GM18870 (cell line): ENCODE results near the gene LAMP5.

ENCODE experiments used
- ATAC-seq: cut with Tn5 transposase; IDR thresholded peaks from one replicate; pipeline ENCODE4 v1.9.1; 2021; ENCODE audit warnings: moderate library complexity; ENCODE audit not compliant: unreplicated experiment

LAMP5 gene

GRCh38 chr20:9514461-9515213 is at the start of gene LAMP5:
LAMP5 (plus strand) TSS chr20:9514590; CDS start chr20:9514853, 263 bp downstream.
- ATAC-seq = no peak

- no peak for ATAC-seq
Measured at GRCh38 chr20:9467995-9468394, 46.4 kb upstream of the LAMP5 start.

GRCh38 chr20:9474835-9475415 is 39.5 kb upstream of the LAMP5 start:
- no peak for ATAC-seq

- ATAC-seq = no peak
Measured at GRCh38 chr20:9475456-9475855, 38.9 kb upstream of the LAMP5 start.

- no peak for ATAC-seq
Measured at GRCh38 chr20:9476174-9476573, 38.2 kb upstream of the LAMP5 start.

GRCh38 chr20:9476637-9477036 is 37.8 kb upstream of the LAMP5 start:
- ATAC-seq = no peak

GRCh38 chr20:9478771-9479170 is 35.6 kb upstream of the LAMP5 start:
- no peak for ATAC-seq

- no peak for ATAC-seq
Measured at GRCh38 chr20:9480066-9480465, 34.3 kb upstream of the LAMP5 start.

GRCh38 chr20:9482180-9482579 is 32.2 kb upstream of the LAMP5 start:
- peak; percentile 42 for ATAC-seq

GRCh38 chr20:9483131-9483530 is 31.3 kb upstream of the LAMP5 start:
- no peak for ATAC-seq

- no peak for ATAC-seq
Measured at GRCh38 chr20:9485614-9486340, 28.6 kb upstream of the LAMP5 start.

GRCh38 chr20:9487231-9487630 is 27.2 kb upstream of the LAMP5 start:
- ATAC-seq = no peak

GRCh38 chr20:9488063-9488462 is 26.3 kb upstream of the LAMP5 start:
- no peak for ATAC-seq

GRCh38 chr20:9490161-9490560 is 24.2 kb upstream of the LAMP5 start:
- no peak for ATAC-seq

- ATAC-seq = no peak
Measured at GRCh38 chr20:9490631-9491030, 23.8 kb upstream of the LAMP5 start.

- no peak for ATAC-seq
Measured at GRCh38 chr20:9491324-9491723, 23.1 kb upstream of the LAMP5 start.

- ATAC-seq = no peak
Measured at GRCh38 chr20:9492067-9492466, 22.3 kb upstream of the LAMP5 start.

- no peak for ATAC-seq
Measured at GRCh38 chr20:9493803-9494202, 20.6 kb upstream of the LAMP5 start.

- no peak for ATAC-seq
Measured at GRCh38 chr20:9495701-9496100, 18.7 kb upstream of the LAMP5 start.

GRCh38 chr20:9496155-9496554 is 18.2 kb upstream of the LAMP5 start:
- ATAC-seq = no peak

GRCh38 chr20:9498322-9498721 is 16.1 kb upstream of the LAMP5 start:
- ATAC-seq = no peak
